GM21423 (cell line): Measurements from ENCODE around the gene ITGAL.
"Not testable (repeated sequence)": the region's sequence is repeated elsewhere in the genome, so short reads cannot be mapped to it uniquely, and the experiment has no call there.

ENCODE experiments used
- ATAC-seq: cut with Tn5 transposase; IDR thresholded peaks from one replicate; pipeline ENCODE4 v1.9.1; 2021; ENCODE audit warnings: mild to moderate bottlenecking, moderate library complexity; ENCODE audit not compliant: unreplicated experiment

The ITGAL gene

DNA sequence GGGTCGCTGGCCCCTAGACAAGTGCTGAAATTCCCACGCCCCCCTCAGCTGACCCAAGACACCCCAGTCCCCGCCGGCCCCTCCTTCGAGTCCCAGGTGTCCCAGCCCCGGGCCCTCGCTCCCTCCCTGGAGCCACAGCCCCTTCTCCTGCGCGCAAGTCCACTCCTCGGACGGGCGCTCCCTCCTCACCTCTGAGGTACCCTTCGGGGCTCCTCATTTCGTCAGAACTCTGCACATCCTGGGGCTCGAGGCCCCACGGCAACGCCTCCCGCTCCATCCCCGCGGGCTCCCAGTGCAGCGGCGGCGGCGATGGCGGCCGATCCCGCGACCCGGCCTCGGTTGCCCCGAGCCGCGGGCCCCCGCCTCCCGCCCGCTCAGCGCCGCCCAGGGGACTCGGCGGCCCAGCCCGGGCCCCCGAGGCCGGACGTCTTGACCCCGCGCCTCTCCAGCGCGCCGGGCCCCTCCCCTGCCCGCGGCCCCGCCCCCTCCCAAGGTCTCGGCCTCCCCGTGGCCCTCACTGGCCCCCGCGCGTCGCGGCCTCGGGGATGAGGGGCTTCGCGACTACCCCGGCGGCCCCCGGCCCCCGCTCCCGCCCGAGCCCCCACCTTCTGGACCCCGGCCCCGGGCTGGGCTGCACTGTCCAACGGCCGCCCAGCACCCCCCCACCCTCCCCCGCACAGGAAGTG is 53.7 kb downstream of the ITGAL start, which contains the start of gene ZNF768:
Gene ZNF768 (minus strand): TSS at position 430 of the 686 bp plus-strand sequence. CDS start 153 bp downstream, at position 277.
- ATAC-seq: peak; percentile 26

- ATAC-seq: peak; percentile 74
Observed at GRCh38 chr16:30526823-30527634, 54.5 kb downstream of the ITGAL start.

- no peak for ATAC-seq
Observed at GRCh38 chr16:30527635-30528178, 55.2 kb downstream of the ITGAL start.

DNA sequence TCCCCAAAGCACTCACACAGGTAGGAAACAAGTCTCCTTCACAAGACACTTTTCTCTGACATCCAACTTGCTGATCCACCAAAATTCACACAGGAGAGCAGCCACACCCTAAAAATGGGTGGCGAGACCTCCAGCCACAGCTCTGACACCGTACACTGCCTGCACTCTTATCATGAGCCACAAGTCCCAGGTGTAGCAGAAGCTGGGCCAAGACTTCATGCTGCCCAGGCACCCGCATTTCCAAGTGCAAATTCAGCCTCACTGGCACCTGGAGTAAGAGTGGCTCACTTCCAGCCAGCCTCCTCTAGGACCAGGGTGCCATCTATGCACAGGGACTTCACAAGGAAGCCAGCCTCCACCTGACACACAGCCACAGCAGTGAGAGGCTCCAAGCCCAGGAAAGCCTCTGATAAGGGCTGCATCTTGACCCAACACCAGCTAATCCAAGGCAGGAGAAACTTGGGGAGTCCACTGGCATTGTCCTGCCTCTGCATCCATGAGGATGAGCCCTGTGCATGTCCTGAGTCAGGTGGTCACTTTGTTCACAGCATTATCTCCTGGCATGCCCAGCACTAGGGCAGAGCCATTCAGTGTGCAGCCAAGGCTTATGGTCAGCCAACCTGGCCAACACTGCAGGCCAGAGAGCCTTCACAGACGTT is 56.4 kb downstream of the ITGAL start:
- ATAC-seq: no peak

DNA sequence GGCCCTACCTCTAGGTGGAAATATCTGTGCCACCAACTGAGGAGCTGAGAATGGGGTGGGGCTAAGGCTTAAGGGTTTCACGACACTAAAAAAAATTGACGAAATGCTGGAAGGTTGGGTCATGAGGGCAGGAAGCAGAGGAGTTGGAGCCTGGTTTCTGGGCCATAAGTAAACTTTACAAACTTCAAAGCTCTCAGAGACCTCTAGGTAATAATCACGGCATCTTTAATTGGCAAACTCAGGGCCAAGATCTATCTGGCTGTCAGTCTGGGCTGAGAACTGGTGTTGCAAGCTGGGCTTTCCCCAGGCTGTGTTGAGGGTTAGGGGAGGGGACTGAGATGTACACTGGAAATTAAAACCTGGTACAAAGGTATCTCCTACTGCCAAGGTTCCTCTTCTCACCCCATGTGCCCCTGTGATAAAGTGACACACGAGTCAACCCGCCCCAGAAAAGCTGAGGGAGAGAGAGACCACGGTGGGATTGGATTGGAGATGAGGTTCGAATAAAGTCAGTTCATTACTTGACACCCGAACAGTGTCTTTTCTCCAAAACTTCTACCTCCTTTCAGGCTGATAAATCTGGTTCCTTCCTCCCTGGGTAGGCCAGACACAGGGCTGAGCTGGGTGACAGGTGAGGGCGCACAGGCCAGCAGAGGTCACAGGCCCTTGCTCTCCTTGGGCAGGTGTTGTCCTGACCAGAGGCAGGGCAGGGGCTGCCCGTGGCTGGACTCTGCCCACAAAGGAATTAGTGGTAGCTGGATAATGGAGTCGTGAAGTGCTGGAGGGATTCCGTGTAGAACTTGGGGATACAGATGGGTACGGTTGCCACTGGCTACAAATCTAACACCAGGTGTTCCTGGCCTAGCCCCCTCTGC is 57.9 kb downstream of the ITGAL start:
- ATAC-seq: no peak

DNA sequence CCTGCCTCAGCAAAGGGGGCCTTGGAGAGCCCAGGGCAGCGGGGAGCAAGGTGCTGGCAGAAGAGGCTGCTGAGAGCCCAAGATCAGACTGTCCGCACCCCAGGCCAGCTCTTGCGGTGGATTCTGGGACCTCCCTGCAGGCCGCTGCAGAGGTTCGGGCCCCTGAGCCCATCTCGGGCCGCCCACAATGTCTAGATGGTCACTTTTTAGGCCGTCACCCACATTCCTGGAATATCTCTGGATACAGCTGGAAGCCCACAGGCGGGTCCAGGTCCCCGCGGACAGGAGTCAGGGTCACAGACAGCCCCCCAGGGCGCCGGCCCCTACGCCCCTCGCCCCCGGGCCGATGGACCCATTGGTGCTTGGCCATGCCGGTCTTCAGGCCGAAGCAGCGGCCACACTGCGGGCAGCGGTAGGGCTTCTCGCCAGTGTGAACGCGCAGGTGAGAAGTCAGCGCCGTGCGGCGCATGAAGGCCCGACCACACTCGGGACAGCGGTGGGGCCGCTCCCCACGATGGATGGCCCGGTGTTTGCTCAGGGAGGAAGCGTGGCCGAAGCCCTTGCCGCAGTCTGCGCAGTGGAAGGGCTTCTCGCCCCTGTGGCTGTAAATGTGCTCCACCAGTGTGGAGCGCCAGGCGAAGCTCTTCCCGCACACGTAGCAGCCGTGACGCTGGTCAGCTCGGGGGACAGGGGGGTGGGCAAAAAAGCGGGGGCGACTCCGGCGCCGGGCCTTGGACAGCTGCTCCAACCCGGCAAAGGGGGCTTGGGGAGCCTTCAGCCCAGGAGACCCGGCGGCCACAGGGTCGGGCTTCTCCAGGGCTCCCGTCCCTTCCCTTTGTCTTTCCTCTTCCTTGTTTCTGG is 60.0 kb downstream of the ITGAL start:
- ATAC-seq: no peak

GRCh38 chr16:30533146-30533522 is 60.6 kb downstream of the ITGAL start:
- no peak for ATAC-seq

DNA sequence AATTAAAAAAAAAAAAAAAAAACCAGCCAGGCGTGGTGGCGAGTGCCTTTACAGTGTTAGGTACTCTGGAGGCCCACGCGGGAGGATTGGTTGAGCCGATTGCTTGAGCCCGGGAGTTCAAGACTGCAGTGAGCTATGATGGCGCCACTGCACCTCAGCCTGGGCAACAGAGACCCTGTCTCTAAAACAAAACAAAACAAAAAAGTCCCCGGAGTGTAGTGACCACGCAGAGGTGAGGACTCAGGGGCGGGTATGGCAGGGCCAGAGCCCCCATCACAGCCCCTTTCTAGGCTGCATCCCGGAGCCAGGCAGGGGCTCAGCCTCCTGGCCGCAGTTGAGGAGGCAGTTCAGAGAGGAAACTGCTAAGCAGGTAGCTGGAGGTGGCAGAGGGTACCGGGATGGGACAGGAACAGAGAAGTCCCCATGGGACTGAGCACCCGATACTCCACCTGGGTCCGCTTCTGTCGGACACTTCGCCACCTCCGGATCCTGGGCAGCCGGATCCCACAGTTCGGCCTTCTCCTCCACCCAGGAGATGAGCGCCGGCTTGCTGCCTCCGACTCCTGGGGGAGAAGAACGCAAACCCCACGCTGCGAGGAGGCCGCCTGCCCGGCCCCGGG is 61.3 kb downstream of the ITGAL start:
- peak; percentile 9 for ATAC-seq

- peak; percentile 56 for ATAC-seq
Observed at GRCh38 chr16:30534368-30535105, 62.0 kb downstream of the ITGAL start, which contains the start of gene ZNF747. ZNF747 (minus strand) TSS chr16:30534858; CDS start chr16:30534679, 179 bp downstream.

DNA sequence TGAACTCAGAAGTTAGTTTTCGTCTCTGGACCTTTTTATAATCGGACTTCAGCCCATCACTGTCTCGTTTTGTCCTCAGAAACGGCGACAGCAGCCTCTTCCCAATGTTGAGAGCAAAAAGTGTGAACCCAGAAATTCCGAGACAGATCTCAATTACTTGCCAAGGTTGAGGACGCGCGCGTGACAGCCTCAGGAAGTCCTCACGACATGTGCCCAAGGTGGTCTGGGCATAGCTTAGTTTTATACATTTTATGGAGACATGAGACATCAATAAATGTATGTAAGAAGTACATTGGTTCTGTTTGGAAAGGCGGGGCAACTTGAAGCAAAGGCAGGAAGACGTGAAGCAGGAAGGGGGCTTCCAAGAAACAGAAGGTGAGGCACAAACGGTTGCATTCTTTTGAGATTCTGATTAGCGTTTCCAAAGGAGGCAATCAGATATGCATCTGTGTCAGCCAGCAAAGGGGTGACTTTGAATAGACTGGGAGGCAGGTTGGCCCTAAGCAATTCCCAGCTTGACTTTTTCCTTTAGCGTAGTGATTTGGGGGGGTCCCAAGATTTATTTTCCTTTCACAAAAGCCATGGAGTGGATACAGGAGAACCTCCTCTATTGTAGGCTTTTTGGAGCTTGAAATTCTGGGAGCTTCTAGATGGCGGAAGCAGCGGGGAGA is 62.7 kb downstream of the ITGAL start:
- peak; percentile 3 for ATAC-seq

GRCh38 chr16:30535777-30536190 is 63.2 kb downstream of the ITGAL start:
- peak; percentile 42 for ATAC-seq

DNA sequence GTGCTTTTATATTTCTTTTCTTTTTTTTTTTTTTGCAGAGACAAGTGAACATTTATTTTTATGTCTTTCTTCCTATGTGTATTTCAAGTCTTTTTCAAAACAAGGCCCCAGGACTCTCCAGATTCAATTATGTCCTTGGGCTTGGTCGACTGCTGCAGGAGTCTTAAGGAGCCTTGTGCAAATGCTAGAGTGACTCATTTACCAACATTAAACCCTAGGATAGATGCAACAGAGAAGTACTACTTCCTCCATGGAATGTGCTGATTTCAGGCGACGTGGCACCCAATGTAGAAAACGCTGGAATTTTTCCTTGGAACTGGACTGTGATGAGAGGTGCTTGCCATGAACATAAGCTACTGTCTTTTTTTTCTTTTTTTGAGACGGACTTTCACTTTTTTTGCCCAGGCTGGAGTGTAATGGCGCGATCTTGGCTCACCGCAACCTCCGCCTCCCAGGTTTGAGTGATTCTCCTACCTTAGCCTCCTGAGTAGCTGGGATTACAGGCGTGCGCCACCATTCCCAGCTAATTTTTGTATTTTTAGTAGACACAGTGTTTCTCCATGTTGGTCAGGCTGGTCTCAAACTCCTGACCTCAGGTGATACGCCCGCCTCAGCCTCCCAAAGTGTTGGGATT is 64.0 kb downstream of the ITGAL start:
- ATAC-seq: not testable (repeated sequence)

- ATAC-seq: no peak
Observed at GRCh38 chr16:30539000-30539964, 66.7 kb downstream of the ITGAL start.

DNA sequence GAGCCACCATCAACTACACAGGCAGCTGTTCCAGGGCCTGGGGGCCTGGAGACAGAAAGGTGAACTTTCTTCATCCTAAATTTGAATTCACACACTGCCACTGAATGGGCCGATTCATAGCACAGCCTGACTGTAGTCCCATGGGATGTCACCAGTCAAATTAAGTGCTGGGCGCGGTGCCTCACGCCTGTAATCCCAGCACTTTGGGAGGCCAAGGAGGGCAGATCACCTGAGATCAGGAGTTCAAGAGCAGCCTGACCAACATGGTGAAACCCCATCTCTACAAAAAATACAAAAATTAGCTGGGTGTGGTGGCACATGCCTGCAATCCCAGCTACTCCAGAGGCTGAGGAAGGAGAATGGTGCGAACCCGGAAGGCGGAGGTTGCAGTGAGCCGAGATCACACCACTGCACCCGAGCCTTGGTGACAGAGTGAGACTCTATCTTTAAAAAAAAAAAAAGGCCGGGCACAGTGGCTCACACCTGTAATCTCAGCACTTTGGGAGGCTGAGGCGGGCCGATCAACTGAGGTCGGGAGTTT is 67.5 kb downstream of the ITGAL start:
- ATAC-seq: not testable (repeated sequence)

GRCh38 chr16:30540916-30541464 is 68.4 kb downstream of the ITGAL start:
- ATAC-seq: not testable (repeated sequence)
